Activated naive CD8-positive, alpha-beta T cell treated with anti-CD3 and anti-CD28 coated beads, Interleukin-2, amount 50 U/mL, for 16 hours (primary cell): ENCODE measurements around the gene STPG3.

Experiments
- DNase-seq: peaks from one replicate; pipeline ENCODE4 v3.0.0-alpha.2; 2020; ENCODE audit warnings: low read depth, low spot score

Gene STPG3

GRCh38 chr9:137265496-137266161 lies 14.5 kb downstream of the STPG3 start:
- no peak for DNase-seq

DNA sequence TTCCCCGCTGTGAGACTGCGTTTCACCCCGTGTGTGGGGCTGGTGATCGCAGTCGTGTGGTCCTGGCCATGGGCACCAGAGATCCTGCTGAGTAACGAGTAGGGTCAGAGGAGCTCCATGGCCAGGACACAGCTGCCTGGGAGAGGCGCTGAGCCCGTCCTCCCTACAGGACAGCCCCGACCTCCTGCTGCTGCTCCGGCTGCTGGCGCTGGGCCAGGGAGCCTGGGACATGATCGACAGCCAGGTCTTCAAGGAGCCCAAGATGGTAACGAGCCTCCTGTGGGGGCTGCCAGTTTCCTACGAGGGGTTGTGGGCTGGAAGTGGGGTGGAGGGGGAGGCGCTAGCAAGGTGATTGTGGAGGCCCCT lies 15.1 kb downstream of the STPG3 start:
- DNase-seq: no peak

GRCh38 chr9:137266585-137267453 lies 15.7 kb downstream of the STPG3 start:
- no peak for DNase-seq

DNA sequence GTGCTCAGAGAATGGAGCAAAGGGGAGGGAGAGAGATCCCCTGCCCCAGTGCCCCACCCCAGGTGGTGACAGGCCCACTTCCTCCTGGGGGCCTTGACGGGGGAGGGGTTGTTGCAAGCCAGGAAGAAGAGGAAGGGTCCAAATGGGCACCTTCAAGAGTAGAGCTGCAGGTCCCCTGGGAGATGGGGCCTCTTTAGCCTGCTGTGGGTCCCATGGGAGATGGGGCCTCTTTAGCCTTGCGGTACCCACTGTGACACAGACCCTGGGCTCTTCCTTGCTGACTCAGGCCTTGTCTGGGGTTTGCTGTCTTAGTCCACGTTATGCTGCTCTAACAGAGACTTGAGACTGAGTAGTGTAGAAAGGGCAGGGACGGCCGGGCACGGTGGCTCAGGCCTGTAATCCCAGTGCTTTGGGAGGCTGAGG lies 16.9 kb downstream of the STPG3 start:
- no peak for DNase-seq

DNA sequence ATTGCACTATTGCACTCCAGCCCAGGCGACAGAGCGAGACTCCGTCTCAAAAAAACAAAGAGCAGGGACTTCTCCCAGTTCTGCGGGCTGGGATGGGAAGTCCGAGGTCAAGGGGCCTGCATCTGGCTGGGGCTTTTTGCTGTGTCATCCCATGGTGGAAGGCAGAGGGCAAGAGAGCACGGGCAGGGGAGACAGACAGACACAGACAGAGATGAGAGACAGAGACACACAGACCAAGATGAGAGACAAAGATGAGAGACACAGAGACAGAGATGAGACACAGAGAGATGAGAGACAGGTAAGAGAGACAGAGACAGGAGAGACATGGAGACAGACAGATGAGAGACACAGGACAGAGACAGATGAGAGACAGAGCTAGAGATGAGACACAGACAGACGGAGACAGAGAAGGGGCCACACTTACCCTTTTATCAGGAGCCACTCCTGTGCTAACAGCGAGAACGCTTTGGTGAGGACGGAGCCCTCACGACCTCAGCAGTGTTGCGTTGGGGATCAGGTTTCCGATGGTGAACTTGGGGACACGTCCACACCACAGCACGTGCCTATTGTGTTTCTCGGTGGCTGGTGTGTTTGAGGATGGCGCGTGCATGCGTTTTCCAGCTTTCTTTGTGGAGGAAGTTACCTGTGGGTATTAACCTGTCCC lies 17.6 kb downstream of the STPG3 start:
- DNase-seq: no peak

GRCh38 chr9:137269231-137269772 lies 18.2 kb downstream of the STPG3 start:
- no peak for DNase-seq

DNA sequence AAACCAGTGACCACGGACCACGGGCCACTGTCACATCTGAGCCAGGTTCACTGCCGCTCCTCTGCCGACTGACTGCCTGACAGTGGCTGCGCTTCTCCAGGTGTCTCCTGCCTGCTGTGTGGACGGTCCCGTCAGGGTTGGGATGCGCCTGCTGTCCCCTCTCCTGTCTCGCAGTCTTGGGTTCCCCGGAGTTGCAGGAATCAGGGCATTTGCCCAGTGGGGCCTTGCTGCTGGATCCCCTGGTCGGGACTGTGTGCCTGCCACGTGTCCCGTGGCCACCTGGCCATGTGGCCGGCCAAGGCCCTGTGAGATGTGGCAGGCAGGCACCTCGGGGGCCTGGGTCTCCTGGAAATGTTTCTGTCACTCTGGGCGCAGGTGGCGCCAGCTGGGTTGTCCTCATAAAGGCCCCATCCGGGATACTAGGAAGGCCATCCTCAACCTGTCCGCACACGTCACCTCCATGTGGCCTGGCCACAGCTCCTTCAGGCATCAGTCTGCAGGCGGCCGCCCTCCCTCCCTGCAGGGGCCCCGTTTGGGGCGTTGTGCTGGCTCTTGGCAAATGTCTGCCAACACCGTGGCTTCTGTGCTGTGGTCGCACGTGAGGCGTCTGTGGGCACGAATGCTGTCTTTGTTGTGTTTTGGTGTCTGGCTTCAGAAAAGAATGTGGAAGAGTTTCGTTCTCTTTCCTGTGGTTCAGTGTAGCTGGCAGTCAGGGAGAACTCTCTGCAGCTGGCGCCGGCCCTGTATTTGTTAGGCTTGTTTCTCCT lies 20.0 kb downstream of the STPG3 start:
- no peak for DNase-seq

- no peak for DNase-seq
Observed at GRCh38 chr9:137271696-137272076, 20.6 kb downstream of the STPG3 start.

DNA sequence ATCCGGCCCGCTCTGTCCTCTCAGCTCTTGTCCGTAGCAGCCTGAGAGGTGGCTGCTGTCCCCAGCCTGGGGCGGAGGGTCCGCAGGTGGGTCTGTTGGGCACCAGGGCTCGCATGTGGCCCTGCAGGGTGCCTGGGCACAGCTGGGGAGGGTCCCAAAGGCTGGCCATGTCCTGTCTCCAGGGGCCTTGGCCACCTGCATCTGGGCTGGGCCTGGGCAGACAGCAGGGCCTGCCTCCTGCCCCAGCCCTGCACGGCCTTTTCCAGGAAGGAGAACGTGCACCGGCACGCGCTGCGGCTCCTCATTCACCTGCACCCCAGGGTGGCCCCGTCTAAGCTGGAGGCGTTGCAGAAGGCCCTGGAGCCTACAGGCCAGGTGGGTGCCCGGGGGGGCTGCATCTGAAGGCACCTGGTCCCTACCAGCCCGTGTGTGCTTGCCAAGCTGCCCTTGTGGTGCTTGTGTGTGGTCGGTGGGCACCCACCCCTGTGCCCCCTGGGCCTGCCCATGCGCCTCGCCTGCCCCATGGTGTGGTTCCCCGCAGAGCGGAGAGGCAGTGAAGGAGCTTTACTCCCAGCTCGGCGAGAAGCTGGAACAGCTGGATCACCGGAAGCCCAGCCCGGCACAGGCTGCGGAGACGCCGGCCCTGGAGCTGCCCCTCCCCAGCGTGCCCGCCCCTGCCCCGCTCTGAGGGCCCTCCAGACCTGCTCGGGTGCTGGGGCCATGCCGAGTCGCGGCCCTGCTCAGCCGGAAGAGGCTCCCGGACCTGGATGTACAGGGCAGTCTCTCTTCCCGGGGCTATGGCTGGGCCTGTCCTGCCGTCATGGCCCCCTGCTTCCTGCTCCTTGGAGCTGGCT lies 21.4 kb downstream of the STPG3 start:
- DNase-seq: no peak

DNA sequence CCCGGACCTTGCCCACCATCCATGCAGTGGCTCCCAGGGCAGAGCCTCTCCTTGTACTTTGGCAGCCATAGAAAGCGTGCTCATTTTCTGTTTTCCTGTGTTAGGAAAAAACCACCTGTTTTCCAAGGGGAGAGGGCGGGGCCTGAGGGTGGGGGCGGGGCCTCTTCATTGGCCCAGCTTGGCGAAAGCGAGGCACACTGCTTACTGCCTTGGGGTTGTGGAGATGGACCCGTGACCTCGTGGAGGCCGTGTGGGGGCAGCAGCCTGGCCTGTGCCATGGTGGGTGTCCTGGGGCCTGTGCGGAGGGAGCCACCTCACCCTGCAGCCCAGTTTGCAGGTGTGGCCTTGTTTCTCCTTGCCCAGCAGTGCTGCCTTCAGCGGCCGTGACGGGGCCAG lies 22.0 kb downstream of the STPG3 start:
- DNase-seq: no peak

DNA sequence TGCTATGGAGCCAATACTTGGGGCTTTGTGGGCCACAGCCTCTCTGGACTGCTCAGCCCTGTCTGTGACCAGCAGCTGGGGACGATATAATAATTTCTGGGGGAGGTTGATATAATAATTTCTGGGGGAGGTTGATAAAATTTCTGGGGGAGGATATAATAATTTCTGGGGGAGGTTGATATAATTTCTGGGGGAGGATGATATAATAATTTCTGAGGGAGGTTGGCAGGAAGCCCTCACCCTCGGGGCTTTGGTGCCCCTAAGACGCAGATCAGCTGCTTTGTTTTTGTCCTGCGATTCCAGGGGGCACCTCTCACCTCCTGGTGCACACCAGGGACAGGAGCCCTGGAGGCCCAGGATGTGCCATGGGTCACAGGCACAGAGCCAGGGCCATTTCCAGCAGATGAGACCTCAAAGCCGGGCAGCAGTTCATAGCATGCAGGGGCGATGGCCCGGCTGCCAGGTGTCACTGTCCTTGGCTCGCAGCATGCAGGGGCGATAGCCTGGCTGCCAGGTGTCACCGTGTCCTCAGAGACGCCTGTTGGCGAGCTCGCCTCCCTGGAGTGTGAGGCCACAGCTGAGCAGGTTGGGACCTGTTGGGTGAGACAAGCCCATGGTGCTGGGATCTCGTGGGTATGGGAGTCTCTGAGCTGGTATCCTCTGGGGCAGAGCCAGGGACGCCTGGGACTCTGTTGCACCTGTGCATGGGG lies 22.7 kb downstream of the STPG3 start:
- no peak for DNase-seq

GRCh38 chr9:137275203-137275587 lies 24.1 kb downstream of the STPG3 start:
- DNase-seq: no peak

DNA sequence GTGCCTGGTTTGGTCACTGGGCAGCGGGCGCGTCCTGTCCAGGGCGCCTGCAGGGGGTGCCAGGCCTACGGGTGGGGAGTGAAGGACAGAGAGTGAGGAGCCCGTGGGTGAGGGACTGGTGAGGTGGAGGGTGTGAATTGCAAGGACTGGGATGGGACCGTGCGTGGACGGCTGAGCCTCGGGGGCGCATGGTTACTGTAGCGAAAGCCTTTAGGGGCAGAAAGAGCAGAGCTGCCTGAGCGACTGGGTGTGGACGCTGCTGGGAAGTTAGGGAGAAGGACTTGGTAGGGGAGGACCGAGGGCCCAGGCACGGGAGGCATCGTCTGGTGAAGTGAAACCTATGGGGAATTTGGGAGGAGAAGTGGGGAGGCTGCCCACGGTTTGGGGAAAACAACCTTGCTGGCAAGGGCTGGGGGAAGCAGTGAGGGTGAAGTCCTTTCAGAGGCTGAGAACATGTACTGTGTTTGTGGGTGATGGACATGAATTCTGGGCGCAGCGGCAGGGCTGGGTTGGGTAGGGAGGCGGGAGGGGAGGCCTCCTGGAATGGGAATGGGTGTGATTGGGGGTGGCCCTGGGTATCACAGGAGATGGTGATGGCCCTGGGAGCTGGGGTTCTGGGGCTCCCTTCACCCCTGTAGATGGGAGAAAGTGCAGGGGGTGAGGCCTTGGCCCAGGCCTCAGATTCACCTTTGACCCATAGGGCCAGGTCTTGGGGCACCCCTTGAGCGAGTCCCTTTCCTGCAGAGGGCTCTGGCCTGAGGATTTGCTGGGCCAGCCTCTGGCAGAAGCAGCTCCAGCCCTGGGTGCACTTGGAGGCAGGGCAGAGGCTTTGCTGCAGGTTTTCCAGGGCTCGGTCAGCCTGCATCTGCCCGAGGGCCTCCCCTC lies 24.7 kb downstream of the STPG3 start:
- no peak for DNase-seq

DNA sequence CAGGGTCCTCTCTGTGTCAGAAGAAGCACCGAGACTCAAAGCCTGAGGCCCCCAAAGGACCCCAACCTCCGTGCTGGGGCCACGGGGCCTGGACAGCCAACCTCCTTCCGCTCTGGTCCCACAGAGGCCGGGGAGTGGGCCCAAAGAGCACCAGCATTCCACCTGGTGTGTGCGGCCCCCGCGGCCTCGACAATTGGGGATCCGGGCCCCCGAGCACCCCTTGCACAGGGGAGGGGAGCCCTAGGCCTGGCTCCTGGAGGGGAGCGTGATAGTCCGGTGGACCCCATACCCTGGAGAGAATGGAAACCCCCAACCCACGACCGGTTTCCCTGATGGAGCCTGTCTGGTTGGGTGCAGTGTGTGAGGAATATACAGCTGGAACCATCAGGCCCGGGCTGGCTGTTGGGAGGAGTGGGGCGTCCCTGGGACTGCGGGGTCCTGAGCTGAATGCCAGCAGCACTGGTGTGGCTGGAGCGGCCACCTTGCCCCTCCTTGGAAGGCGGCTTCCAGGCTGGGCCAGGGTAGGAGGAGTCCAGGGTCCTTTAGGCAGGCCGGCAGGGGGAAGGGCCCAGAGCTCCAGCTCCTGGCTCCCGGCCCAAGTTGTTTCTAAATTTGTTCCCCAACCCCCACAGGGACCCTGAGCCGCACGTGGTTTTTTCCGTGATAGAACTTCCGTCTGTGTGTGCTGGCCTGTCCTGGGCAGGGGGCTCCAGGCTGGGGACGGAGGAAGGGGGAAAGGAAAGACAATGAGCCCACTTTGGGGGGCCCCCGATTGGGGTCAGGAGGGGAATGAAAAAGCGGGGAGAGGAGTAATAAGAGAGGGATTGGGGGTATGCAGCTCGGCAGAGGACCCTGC lies 25.6 kb downstream of the STPG3 start:
- no peak for DNase-seq

DNA sequence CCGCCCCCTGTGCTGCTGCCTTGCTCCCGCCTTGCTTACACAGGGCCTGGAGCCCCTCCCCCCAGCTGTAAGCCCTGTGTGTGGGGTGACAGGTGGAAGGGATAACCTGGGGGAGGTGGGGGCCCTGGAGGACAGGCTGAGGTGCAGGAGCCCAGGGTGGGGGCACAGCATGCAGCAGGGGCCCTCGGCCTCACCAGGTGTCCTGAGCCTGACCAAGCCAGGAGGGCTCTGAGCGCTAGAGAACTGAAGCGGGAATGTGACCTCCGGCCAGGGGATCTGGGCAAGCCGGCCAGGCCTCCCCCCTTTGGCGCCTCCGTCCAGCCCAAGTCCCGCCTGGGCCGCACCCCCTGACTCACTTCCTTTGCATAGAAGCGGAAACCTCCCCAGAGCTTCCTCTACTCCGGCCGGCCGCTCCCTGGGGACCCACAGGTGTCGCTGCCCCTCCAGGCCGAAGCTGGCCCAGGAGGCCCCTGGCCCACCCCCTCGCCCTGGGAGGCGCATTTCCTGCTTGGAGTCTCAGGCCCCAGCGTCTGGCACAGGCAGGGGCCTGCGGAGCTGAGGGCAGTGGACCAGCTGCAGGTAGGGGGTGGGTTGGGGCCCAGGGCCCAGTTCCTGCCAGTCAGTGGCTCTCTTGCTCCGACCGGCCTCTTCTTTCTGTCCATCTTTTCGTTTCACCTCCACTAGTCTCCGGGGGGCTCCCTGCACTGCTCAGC lies 26.4 kb downstream of the STPG3 start, which contains the start of gene TOR4A:
TSS of gene TOR4A (plus strand) at position 398 of the 713 bp plus-strand sequence. CDS start 964 bp downstream, outside the sequence.
- DNase-seq: no peak

GRCh38 chr9:137278061-137278701 lies 27.1 kb downstream of the STPG3 start:
- no peak for DNase-seq
